K562 (cell line): ENCODE measurements around the gene CHRNB1.

Experiments
- BACH1 ChIP-seq: fragments of 200-800 bp; sonication (Bioruptor generic); IDR thresholded peaks from 2 replicates; pipeline ENCODE4 v1.6.1; 2016; ENCODE audit warnings: missing genetic modification characterization, missing compliant biosample characterization
- EZH2 ChIP-seq: IDR thresholded peaks from 2 replicates; pipeline ENCODE4 v1.6.1; 2012; ENCODE audit warnings: low read depth, mild to moderate bottlenecking, inconsistent platforms, low read length, borderline replicate concordance
- KAT7 ChIP-seq: sonication (generic); formaldehyde crosslinking; IDR thresholded peaks from 2 replicates; pipeline ENCODE4 v1.8.0; 2022; ENCODE audit warnings: missing genetic modification reagents, mild to moderate bottlenecking, borderline replicate concordance
- RFX5 ChIP-seq: IDR thresholded peaks from 2 replicates; pipeline ENCODE4 v1.6.1; 2011; ENCODE audit warnings: low read depth, mild to moderate bottlenecking, improper control_type of control experiment, low read length
- ZNF764 ChIP-seq: fragments of 250-450 bp; sonication (Bioruptor Pico); IDR thresholded peaks from 2 replicates; pipeline ENCODE4 v1.4.0; 2020; ENCODE audit warnings: low read depth, mild to moderate bottlenecking, moderate library complexity
- TF ChIP-seq, protein P1 (sequence below), 3 experiments: IDR thresholded peaks in 2 of 3; conservative IDR thresholded peaks in 1 of 3; 2 replicates each; pipeline ENCODE4 v1.5.1; 2011 to 2012; ENCODE audit warnings: low read length in 3 of 3, mild to moderate bottlenecking in 3 of 3, control low read depth in 2 of 3, improper control_type of control experiment in 1 of 3, inconsistent platforms in 1 of 3, low read depth in 1 of 3, mixed read lengths in 1 of 3, moderate library complexity in 1 of 3; ENCODE audit not compliant: insufficient read depth in 2 of 3

DNA sequence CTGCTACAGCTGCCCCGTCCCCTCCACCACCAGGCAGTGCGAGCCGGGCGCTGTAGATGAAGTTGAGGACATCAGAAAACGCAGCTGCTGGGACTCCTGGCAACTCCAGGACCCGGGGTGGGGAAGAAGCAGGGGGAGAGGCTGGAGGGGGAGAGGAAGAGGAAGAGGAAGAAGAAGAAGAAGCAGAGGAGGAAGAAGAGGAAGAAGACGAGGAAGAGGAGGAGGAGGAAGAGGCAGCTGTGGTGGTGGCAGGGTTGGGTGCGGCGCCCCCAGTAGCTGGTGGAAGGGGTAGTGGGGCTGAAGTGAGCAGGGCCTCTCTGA is 21.4 kb downstream of the CHRNB1 start:
- no peak for TF ChIP-seq KAT7 (CRISPR knock-in tag)
- no peak for TF ChIP-seq RFX5
- no peak for TF ChIP-seq BACH1 (tag)
- TF ChIP-seq, protein P1, sequence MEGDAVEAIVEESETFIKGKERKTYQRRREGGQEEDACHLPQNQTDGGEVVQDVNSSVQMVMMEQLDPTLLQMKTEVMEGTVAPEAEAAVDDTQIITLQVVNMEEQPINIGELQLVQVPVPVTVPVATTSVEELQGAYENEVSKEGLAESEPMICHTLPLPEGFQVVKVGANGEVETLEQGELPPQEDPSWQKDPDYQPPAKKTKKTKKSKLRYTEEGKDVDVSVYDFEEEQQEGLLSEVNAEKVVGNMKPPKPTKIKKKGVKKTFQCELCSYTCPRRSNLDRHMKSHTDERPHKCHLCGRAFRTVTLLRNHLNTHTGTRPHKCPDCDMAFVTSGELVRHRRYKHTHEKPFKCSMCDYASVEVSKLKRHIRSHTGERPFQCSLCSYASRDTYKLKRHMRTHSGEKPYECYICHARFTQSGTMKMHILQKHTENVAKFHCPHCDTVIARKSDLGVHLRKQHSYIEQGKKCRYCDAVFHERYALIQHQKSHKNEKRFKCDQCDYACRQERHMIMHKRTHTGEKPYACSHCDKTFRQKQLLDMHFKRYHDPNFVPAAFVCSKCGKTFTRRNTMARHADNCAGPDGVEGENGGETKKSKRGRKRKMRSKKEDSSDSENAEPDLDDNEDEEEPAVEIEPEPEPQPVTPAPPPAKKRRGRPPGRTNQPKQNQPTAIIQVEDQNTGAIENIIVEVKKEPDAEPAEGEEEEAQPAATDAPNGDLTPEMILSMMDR (IDR thresholded peaks at IDR 0.05 in 2 of 3, conservative IDR thresholded peaks at IDR 0.05 in 1 of 3; ENCODE audit: insufficient read depth in 2 of 3, low read depth in 1 of 3, low read length in 3 of 3): no peak
- no peak for TF ChIP-seq EZH2
- TF ChIP-seq ZNF764 (CRISPR knock-in tag): no peak
